MM.1S (cell line): ENCODE measurements around the gene ATP8A1.

Source experiments
- DNase-seq: peaks from one replicate; pipeline ENCODE4 v3.0.0-alpha.2; 2015
- H2AFZ ChIP-seq: fragments of 300-600 bp; sonication (generic); 2 replicates; pipeline ENCODE4 v1.6.0; 2016; ENCODE audit warnings: antibody characterized with exemption, low read length
- H3F3A ChIP-seq: fragments of 300-600 bp; sonication (generic); 2 replicates; pipeline ENCODE4 v1.6.1; 2016; ENCODE audit warnings: mild to moderate bottlenecking, antibody characterized with exemption, low read length, moderate library complexity, mixed read lengths; ENCODE audit not compliant: insufficient read depth
- H3K27ac ChIP-seq: fragments of 300-600 bp; sonication (generic); 2 replicates; pipeline ENCODE4 v1.5.1; 2016; ENCODE audit warnings: mild to moderate bottlenecking, low read length
- H3K27me3 ChIP-seq: fragments of 300-600 bp; sonication (generic); replicated peaks from 2 replicates; pipeline ENCODE4 v1.6.0; 2016; ENCODE audit warnings: low read length; ENCODE audit not compliant: insufficient read depth
- H3K36me3 ChIP-seq: fragments of 300-600 bp; sonication (generic); replicated peaks from 2 replicates; pipeline ENCODE4 v1.6.1; 2016; ENCODE audit warnings: mild to moderate bottlenecking, low read length, mixed read lengths; ENCODE audit not compliant: insufficient read depth
- H3K4me1 ChIP-seq: fragments of 300-600 bp; sonication (generic); 2 replicates; pipeline ENCODE4 v1.6.1; 2016; ENCODE audit warnings: low read length, mixed read lengths
- H3K4me2 ChIP-seq: fragments of 300-600 bp; sonication (generic); 2 replicates; pipeline ENCODE4 v1.6.0; 2016; ENCODE audit warnings: low read depth, low read length
- H3K4me3 ChIP-seq: fragments of 300-600 bp; sonication (generic); 2 replicates; pipeline ENCODE4 v1.5.1; 2016; ENCODE audit warnings: low read length, mixed read lengths
- H3K79me2 ChIP-seq: fragments of 300-600 bp; sonication (generic); 2 replicates; pipeline ENCODE4 v1.6.1; 2016; ENCODE audit warnings: mixed run types, low read length, mixed read lengths
- H3K9ac ChIP-seq: fragments of 300-600 bp; sonication (generic); 2 replicates; pipeline ENCODE4 v1.6.1; 2016; ENCODE audit warnings: low read length, mixed read lengths
- H3K9me2 ChIP-seq: fragments of 300-600 bp; sonication (generic); replicated peaks from 2 replicates; pipeline ENCODE4 v1.6.1; 2016; ENCODE audit warnings: mild to moderate bottlenecking, low read length, mixed read lengths; ENCODE audit not compliant: insufficient read depth
- H3K9me3 ChIP-seq: fragments of 300-600 bp; sonication (generic); replicated peaks from 2 replicates; pipeline ENCODE4 v1.6.1; 2016; ENCODE audit warnings: mild to moderate bottlenecking, low read length, mixed read lengths; ENCODE audit not compliant: insufficient read depth
- H4K20me1 ChIP-seq: fragments of 300-600 bp; sonication (generic); 2 replicates; pipeline ENCODE4 v1.6.1; 2016; ENCODE audit warnings: mild to moderate bottlenecking, low read length, moderate library complexity, mixed read lengths; ENCODE audit not compliant: insufficient read depth
- CTCF ChIP-seq: fragments of 300-600 bp; sonication (generic); IDR thresholded peaks from 2 replicates; pipeline ENCODE4 v1.5.1; 2016; ENCODE audit warnings: antibody characterized with exemption, low read length, mixed read lengths
- EZH2 ChIP-seq: fragments of 300-600 bp; sonication (generic); optimal IDR thresholded peaks from 2 replicates; pipeline ENCODE3; 2017; ENCODE audit warnings: low read depth, mild to moderate bottlenecking, antibody characterized with exemption, low read length, mixed read lengths
- EZH2phosphoT487 ChIP-seq: fragments of 300-600 bp; sonication (generic); IDR thresholded peaks from 2 replicates; pipeline ENCODE4 v1.6.1; 2018; ENCODE audit warnings: antibody characterized with exemption, low read length

ATP8A1 gene

DNA sequence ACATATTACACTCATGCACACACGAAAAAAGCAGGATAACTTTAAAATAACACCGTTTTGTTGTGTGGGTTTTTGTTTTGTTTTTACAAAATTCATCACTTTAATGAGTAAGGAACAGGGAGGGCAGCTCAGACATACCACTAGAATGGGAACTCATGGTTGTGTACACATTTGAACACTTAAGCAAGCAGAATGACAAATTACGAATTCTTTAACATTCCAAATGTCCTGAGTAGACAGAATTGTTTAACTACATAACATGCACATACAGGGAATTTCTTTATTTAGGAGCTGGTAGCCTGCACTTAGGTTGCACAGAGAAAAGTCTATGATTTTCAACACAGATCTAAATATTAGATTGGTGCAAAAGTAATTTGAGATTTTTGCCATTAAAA, 96.4 kb downstream of the ATP8A1 start:
- no peak overlapping the region for H3K9ac ChIP-seq
- no peak overlapping the region for H2AFZ ChIP-seq
- no peak overlapping the region for H3K4me2 ChIP-seq
- no peaks in the 10 kb centered on the region for H3K9me3 ChIP-seq
- H3K36me3 ChIP-seq = no peaks in the 10 kb centered on the region; the same call in 1 of the 2 replicates
- H3K9me2 ChIP-seq = no peaks in the 10 kb centered on the region
- H3F3A ChIP-seq = no peaks in the 10 kb centered on the region
- no peak overlapping the region for H3K27ac ChIP-seq
- no peaks in the 10 kb centered on the region for H3K27me3 ChIP-seq
- TF ChIP-seq EZH2 = no peak
- no peak for TF ChIP-seq CTCF
- no peak for TF ChIP-seq EZH2phosphoT487
- no peaks in the 10 kb centered on the region for H3K4me1 ChIP-seq
- no peaks in the 10 kb centered on the region for H3K79me2 ChIP-seq
- no peak overlapping the region for H3K4me3 ChIP-seq
- DNase-seq = no peak
- no peaks in the 10 kb centered on the region for H4K20me1 ChIP-seq

DNA sequence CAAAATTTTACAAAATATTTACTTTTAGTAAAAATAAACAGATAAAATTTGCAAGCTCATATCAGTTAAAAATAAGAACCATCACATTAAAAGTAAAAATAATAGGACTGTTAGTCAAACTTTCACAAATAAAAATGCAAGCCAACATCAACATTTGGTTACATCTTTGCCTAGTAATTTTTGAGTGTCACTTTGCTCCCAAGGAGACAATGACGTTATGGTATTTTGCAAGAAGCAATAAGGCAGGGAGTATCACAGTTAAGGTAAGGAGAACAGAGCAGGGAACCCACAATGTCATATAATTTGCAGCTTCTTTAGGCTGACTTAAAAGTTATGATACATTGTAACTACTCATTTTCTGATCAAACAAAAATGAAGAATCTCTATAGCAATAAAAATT, 98.7 kb downstream of the ATP8A1 start:
- no peaks in the 10 kb centered on the region for H3F3A ChIP-seq
- no peaks in the 10 kb centered on the region for H3K9me2 ChIP-seq
- H3K4me2 ChIP-seq = no peak overlapping the region
- no peak for TF ChIP-seq EZH2
- TF ChIP-seq EZH2phosphoT487 = no peak
- TF ChIP-seq CTCF = no peak
- no peak overlapping the region for H2AFZ ChIP-seq
- H3K79me2 ChIP-seq = no peaks in the 10 kb centered on the region
- H3K4me3 ChIP-seq = no peak overlapping the region
- no peaks in the 10 kb centered on the region for H3K9me3 ChIP-seq
- no peak for DNase-seq
- H3K36me3 ChIP-seq = no peaks in the 10 kb centered on the region; the same call in 1 of the 2 replicates
- no peaks in the 10 kb centered on the region for H3K4me1 ChIP-seq
- H3K27ac ChIP-seq = no peak overlapping the region
- H4K20me1 ChIP-seq = no peaks in the 10 kb centered on the region
- H3K27me3 ChIP-seq = no peaks in the 10 kb centered on the region
- no peak overlapping the region for H3K9ac ChIP-seq

DNA sequence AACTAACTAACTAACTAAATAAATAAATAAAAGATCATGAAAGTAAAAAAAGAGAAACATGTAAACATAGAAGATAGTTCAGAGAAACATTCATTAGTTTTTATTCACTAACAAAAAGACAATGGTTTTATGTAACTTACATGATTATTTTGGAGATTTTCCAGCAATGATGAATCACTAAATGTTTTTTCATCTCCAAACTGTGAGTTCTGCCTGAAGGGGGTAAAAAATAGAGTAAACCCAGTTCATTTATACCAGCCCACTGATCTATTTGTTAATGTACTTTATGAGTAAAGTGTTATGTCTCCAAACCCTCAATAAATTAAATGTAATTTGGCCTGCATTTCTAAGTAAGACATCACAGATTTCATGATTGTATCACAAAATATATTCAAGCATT, 101.1 kb downstream of the ATP8A1 start:
- no peaks in the 10 kb centered on the region; the same call in 1 of the 2 replicates for H3K36me3 ChIP-seq
- no peak overlapping the region for H3K9ac ChIP-seq
- no peak overlapping the region for H3K4me3 ChIP-seq
- no peaks in the 10 kb centered on the region for H3K9me3 ChIP-seq
- no peaks in the 10 kb centered on the region for H3K27me3 ChIP-seq
- no peaks in the 10 kb centered on the region for H3F3A ChIP-seq
- H3K27ac ChIP-seq = no peak overlapping the region
- no peak overlapping the region for H2AFZ ChIP-seq
- no peaks in the 10 kb centered on the region for H3K79me2 ChIP-seq
- H4K20me1 ChIP-seq = no peaks in the 10 kb centered on the region
- H3K9me2 ChIP-seq = no peaks in the 10 kb centered on the region
- H3K4me2 ChIP-seq = no peak overlapping the region
- no peak for DNase-seq
- no peaks in the 10 kb centered on the region for H3K4me1 ChIP-seq
- TF ChIP-seq EZH2 (no peak), CTCF (no peak), EZH2phosphoT487 (no peak)
